Measurements from ENCODE around the gene RCOR3.

DNA sequence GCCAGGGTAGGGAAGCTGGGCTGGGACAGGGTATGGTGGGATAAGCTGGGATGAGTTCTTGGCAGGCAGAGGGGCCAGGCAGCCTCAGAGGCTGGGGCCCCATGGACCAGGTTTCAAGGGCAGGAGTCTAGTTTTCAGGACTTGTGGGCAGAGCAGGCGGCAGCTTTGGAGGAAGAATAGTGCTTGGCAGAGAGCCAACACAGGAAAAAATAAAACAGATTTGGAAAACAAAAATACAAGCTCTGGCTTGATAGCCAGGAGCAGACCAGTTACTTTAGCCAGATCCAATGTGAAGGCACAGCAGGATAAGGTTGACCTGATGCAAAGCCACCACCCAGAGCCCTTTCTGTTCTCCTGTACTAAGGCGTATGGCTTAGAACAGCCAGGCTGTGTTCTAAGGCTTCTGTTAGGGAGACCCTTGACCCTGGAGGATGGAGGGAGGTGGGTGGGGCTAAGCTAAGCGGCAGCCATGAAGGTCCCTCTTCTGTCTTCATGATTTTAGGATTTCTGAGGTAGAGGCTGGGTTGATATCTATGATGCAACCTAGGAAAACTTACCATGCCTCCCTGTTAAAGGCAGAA lies 73.0 kb downstream of the RCOR3 start:
- TF ChIP-seq CTCF (IDR thresholded peaks at IDR 0.05) (no peak), POLR2A (IDR thresholded peaks at IDR 0.05) (no peak)
